ENCODE data around the gene RPS3A.

DNA sequence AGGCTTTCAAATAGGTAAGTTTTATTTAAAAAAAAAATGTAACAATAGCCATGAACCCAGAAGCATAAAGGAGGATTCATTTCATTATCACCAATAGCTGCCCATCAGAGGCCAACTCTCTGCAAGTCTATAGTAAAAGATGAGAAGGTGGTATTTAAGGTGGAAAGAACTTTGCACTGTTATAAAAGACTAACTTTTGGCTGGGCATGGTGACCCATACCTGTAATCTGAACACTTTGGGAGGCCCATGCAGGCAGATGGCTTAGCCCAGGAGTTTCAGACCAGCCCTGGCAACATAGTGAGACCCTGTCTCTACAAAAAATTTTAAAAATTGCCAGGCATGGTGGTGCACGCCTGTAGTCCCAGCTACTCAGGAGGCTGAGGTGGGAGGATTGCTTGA lies 43.3 kb downstream of the RPS3A start:
- TF ChIP-seq, protein P1, sequence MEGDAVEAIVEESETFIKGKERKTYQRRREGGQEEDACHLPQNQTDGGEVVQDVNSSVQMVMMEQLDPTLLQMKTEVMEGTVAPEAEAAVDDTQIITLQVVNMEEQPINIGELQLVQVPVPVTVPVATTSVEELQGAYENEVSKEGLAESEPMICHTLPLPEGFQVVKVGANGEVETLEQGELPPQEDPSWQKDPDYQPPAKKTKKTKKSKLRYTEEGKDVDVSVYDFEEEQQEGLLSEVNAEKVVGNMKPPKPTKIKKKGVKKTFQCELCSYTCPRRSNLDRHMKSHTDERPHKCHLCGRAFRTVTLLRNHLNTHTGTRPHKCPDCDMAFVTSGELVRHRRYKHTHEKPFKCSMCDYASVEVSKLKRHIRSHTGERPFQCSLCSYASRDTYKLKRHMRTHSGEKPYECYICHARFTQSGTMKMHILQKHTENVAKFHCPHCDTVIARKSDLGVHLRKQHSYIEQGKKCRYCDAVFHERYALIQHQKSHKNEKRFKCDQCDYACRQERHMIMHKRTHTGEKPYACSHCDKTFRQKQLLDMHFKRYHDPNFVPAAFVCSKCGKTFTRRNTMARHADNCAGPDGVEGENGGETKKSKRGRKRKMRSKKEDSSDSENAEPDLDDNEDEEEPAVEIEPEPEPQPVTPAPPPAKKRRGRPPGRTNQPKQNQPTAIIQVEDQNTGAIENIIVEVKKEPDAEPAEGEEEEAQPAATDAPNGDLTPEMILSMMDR (IDR thresholded peaks at IDR 0.05): no peak
- no peak for TF ChIP-seq POLR2AphosphoS5 (IDR thresholded peaks at IDR 0.05)
